HEK293T (cell line): Measurements from ENCODE around the gene PRCD.
A peak's percentile ranks its signal among the peaks of the same experiment; 100 is the strongest.
"Not testable (repeated sequence)": the region's sequence is repeated elsewhere in the genome, so short reads cannot be mapped to it uniquely, and the experiment has no call there.

ENCODE experiments used
- CTCF ChIA-PET: fragments of 350-600 bp; formaldehyde crosslinking; extraction: SDS; loops from one replicate; lab custom pipeline; 2021; ENCODE audit warnings: antibody characterized with exemption, inconsistent platforms; lab: Yijun Ruan, JAX
- POLR2A ChIA-PET: fragments of 350-600 bp; formaldehyde crosslinking; extraction: SDS; loops from one replicate; lab custom pipeline; 2020; ENCODE audit warnings: antibody characterized with exemption, inconsistent platforms; lab: Yijun Ruan, JAX
- DNase-seq: peaks from one replicate; pipeline ENCODE4 v3.0.0; 2012; ENCODE audit warnings: mixed read lengths; ENCODE audit errors: extremely low spot score
- ARNT ChIP-seq: fragments of 450-650 bp; IDR thresholded peaks from 2 replicates; pipeline ENCODE4 v1.6.1; 2017; ENCODE audit warnings: mild to moderate bottlenecking
- BHLHE40 ChIP-seq: fragments of 450-650 bp; IDR thresholded peaks from 2 replicates; pipeline ENCODE4 v1.6.1; 2016; ENCODE audit warnings: mild to moderate bottlenecking, moderate library complexity, borderline replicate concordance
- CTBP1 ChIP-seq: fragments of 450-650 bp; IDR thresholded peaks from 2 replicates; pipeline ENCODE4 v1.6.1; 2016; ENCODE audit warnings: borderline replicate concordance
- ELF4 ChIP-seq: fragments of 450-650 bp; IDR thresholded peaks from 2 replicates; pipeline ENCODE4 v1.6.1; 2017; ENCODE audit warnings: antibody characterized with exemption
- FOXA1 ChIP-seq: fragments of 450-650 bp; IDR thresholded peaks from 2 replicates; pipeline ENCODE4 v1.6.1; 2016; ENCODE audit warnings: mild to moderate bottlenecking
- FOXK2 ChIP-seq: fragments of 450-650 bp; IDR thresholded peaks from 2 replicates; pipeline ENCODE4 v1.6.1; 2016; ENCODE audit warnings: mild to moderate bottlenecking
- FOXM1 ChIP-seq: fragments of 450-650 bp; IDR thresholded peaks from 2 replicates; pipeline ENCODE4 v1.6.1; 2017; ENCODE audit warnings: mild to moderate bottlenecking, borderline replicate concordance
- HDGF ChIP-seq: fragments of 450-650 bp; IDR thresholded peaks from 2 replicates; pipeline ENCODE4 v1.6.1; 2017; ENCODE audit warnings: antibody characterized with exemption, borderline replicate concordance
- L3MBTL2 ChIP-seq: fragments of 450-650 bp; conservative IDR thresholded peaks from 2 replicates; pipeline ENCODE4 v1.6.1; 2016; ENCODE audit warnings: mild to moderate bottlenecking
- LEF1 ChIP-seq: fragments of 450-650 bp; IDR thresholded peaks from 2 replicates; pipeline ENCODE4 v1.6.1; 2017; ENCODE audit warnings: mild to moderate bottlenecking, borderline replicate concordance
- NFRKB ChIP-seq: fragments of 450-650 bp; IDR thresholded peaks from 2 replicates; pipeline ENCODE4 v1.6.1; 2016; ENCODE audit warnings: mild to moderate bottlenecking, moderate library complexity
- SUZ12 ChIP-seq: fragments of 450-650 bp; IDR thresholded peaks from 2 replicates; pipeline ENCODE4 v1.6.1; 2016; ENCODE audit warnings: mild to moderate bottlenecking
- TARDBP ChIP-seq: fragments of 450-650 bp; IDR thresholded peaks from 2 replicates; pipeline ENCODE4 v1.6.1; 2016
- ZNF384 ChIP-seq: fragments of 450-650 bp; IDR thresholded peaks from 2 replicates; pipeline ENCODE4 v1.6.1; 2016
- TF ChIP-seq, protein P1 (sequence below): fragments of 450-650 bp; IDR thresholded peaks from 2 replicates; pipeline ENCODE4 v1.6.1; 2016

Gene PRCD

GRCh38 chr17:76515274-76515949 lies 24.4 kb upstream of the PRCD start:
- no peak for TF ChIP-seq SUZ12
- no peak for TF ChIP-seq LEF1
- TF ChIP-seq ZNF384: no peak
- TF ChIP-seq HDGF: no peak
- TF ChIP-seq TARDBP: no peak
- TF ChIP-seq NFRKB: no peak
- no peak for TF ChIP-seq L3MBTL2
- POLR2A ChIA-PET: no interaction called here
- no peak for DNase-seq
- CTCF ChIA-PET: no interaction called here

- ChIA-PET CTCF (interaction anchor here (0.6 to 0.7 kb wide), 2 partner anchors 34 to 517 kb away, joined by 3 read pairs; partner anchors contain the start of gene CDK3), POLR2A (no interaction called here)
- TF ChIP-seq LEF1: no peak
- no peak for TF ChIP-seq ELF4
- TF ChIP-seq SUZ12: no peak
- TF ChIP-seq FOXM1: no peak
- no peak for TF ChIP-seq ARNT
- TF ChIP-seq, protein P1, sequence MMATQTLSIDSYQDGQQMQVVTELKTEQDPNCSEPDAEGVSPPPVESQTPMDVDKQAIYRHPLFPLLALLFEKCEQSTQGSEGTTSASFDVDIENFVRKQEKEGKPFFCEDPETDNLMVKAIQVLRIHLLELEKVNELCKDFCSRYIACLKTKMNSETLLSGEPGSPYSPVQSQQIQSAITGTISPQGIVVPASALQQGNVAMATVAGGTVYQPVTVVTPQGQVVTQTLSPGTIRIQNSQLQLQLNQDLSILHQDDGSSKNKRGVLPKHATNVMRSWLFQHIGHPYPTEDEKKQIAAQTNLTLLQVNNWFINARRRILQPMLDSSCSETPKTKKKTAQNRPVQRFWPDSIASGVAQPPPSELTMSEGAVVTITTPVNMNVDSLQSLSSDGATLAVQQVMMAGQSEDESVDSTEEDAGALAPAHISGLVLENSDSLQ: no peak
- no peak for TF ChIP-seq L3MBTL2
- no peak for TF ChIP-seq TARDBP
- no peak for TF ChIP-seq ZNF384
- TF ChIP-seq NFRKB: no peak
- no peak for TF ChIP-seq FOXK2
- TF ChIP-seq HDGF: no peak
- TF ChIP-seq FOXA1: no peak
- TF ChIP-seq BHLHE40: no peak
- TF ChIP-seq CTBP1: no peak
- DNase-seq: no peak
These were observed 22.2 kb upstream of the PRCD start for GRCh38 chr17:76517638-76518038.

DNA sequence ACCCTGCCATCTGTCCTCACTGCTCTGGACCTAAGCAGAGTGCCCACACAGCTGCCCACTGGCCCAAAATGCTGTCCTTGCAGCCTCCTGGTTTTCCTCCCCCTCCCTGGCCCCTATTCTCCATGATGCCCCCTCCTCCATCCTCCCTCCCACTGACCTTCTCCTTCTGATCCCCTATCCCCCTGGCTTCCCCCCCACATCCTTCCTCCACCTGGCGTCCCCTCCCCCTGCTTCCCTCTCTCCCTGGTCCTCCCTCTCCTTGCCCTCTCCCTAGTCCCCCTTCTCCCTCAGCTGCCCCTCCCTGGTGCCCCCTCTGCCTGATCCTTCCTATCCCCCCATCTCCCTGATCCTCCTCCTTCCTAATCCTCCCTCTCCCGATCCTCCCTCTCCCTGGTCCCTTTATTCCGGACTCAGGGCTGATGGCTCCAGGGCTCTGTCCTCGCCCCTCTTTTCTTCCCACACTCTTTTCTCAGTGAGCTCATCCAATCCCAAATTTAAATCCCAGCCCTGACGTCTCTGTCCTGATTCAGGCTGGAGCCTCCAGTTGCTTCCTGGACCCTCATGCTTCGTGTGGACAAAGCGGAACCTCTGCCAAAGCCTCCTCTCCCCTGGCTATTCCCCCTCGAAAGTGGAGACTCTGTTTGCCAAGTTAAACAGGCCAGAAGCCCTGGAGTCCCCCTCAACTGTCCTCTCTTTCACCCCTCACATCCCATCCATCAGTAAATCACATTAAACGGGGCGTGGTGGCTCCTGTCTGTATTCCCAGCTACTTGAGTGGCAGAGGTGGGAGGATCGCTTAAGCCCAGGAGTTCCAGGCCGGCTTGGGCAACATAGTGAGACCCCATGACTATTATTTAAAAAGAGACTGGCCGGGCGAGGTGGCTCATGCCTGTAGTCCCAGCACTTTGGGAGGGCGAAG lies 20.5 kb upstream of the PRCD start:
- TF ChIP-seq L3MBTL2 (no peak), CTBP1 (no peak), HDGF (no peak), ZNF384 (no peak)
- CTCF ChIA-PET: interaction anchor here (0.6 to 1.6 kb wide), 2 partner anchors 9 to 121 kb away, joined by 3 to 4 read pairs; no protein-coding TSS in a partner anchor
- DNase-seq: no peak
- POLR2A ChIA-PET: interaction anchor here (1.6 kb wide), 1 partner anchor 38 kb away, joined by 3 read pairs; no protein-coding TSS in a partner anchor

- TF ChIP-seq FOXA1 (no peak), ELF4 (no peak), ARNT (no peak), HDGF (no peak), FOXM1 (no peak), BHLHE40 (no peak), NFRKB (no peak), L3MBTL2 (no peak), SUZ12 (no peak)
- TF ChIP-seq, protein P1: no peak
- DNase-seq: no peak
- ChIA-PET CTCF (interaction anchor here (1.2 to 5.2 kb wide), 4 partner anchors 14 to 160 kb away, joined by 3 to 37 read pairs (median 4); no protein-coding TSS in a partner anchor), POLR2A (interaction anchor here (1.2 to 1.8 kb wide), 3 partner anchors 22 to 36 kb away, joined by 3 to 4 read pairs (median 4); no protein-coding TSS in a partner anchor)
These were observed 18.6 kb upstream of the PRCD start for GRCh38 chr17:76521262-76521661.

- CTCF ChIA-PET: interaction anchor here (1.2 to 5.2 kb wide), 5 partner anchors 10 to 160 kb away, joined by 3 to 37 read pairs (median 5); no protein-coding TSS in a partner anchor
- POLR2A ChIA-PET: interaction anchor here (1.2 to 1.8 kb wide), 3 partner anchors 22 to 35 kb away, joined by 3 to 4 read pairs (median 4); no protein-coding TSS in a partner anchor
- not testable (repeated sequence) for DNase-seq
These were observed 18.2 kb upstream of the PRCD start for GRCh38 chr17:76521683-76522082.

DNA sequence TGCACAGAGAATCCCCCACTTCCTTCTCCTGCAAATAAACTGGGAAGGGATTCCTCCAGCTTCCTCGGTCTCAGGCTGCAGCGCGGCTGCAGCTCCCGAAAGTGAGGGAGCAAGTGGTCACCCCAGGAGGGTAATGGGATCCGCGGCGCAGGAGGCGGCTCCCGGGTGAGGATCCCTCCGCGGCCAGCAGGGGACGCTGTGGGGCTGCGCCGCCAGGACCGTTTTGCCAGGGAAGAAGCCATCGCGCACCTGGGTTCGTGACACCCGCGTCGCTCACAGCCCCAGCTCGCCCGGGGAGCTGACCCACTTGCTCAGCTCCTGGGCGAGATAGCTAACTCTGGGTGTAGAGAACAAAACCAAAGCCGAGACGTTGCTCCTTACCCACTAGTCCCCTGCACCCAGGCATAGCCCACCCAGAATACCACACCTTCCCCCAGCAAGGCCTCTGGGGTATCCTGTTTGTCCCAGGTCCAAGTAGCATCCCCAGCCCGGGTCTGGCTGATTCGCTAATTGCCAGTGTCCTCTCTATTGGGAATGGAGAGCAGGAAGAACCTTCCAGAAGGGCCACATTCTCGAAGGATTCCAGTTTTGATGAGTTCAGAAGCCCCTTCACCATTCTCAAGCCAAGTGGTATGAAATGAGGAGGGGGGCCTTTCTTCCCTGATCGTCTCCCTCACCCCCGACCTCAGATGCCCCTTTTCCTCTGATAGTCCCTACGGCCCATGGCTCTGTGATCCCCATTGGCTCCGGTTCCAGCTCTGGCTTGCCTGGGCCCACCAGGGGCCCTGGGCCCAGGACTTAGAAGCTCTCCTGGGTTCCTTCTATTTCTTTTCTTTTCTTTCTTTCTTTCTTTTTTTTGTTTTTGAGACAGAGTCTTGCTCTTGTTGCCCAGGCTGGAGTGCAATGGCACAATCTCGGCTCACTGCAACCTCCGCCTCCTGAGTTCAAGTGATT lies 16.5 kb upstream of the PRCD start:
- ChIA-PET CTCF (interaction anchor here (0.5 to 5.2 kb wide), 25 partner anchors 9 to 429 kb away, joined by 3 to 37 read pairs (median 4); partner anchors contain the start of gene PRCD), POLR2A (interaction anchor here (0.7 to 3.3 kb wide), 6 partner anchors 17 to 174 kb away, joined by 3 to 20 read pairs (median 4); partner anchors contain the start of gene PRCD)
- peak; percentile 92 for DNase-seq
- no peak for TF ChIP-seq ZNF384
